Duodenal mucosa (tissue), 2 donors: ENCODE data around the gene DMXL1.

ENCODE experiments used
- H3K27ac ChIP-seq: one replicate; pipeline ENCODE4 v1.7.0; 2013; ENCODE audit warnings: low read depth, low read length
- H3K27me3 ChIP-seq, 2 donors: one replicate each; pipeline ENCODE4 v1.7.0; 2013; ENCODE audit warnings: low read length in 2 of 2, control low read depth in 1 of 2; ENCODE audit not compliant: insufficient read depth in 2 of 2, control insufficient read depth in 1 of 2
- H3K36me3 ChIP-seq, 2 donors: one replicate each; pipeline ENCODE4 v1.7.0; 2013; ENCODE audit warnings: low read length in 2 of 2, control low read depth in 1 of 2; ENCODE audit not compliant: insufficient read depth in 2 of 2, control insufficient read depth in 1 of 2
- H3K4me1 ChIP-seq, 2 donors: one replicate each; pipeline ENCODE4 v1.7.0; 2013; ENCODE audit warnings: low read length in 2 of 2, control low read depth in 1 of 2; ENCODE audit not compliant: insufficient read depth in 2 of 2, control insufficient read depth in 1 of 2
- H3K4me3 ChIP-seq, 2 donors: one replicate each; pipeline ENCODE4 v1.7.0; 2013; ENCODE audit warnings: low read length in 2 of 2, low read depth in 1 of 2
- H3K9ac ChIP-seq, 2 donors: one replicate each; pipeline ENCODE4 v1.7.0; 2013; ENCODE audit warnings: low read length in 2 of 2, low read depth in 1 of 2
- H3K9me3 ChIP-seq, 2 donors: one replicate each; pipeline ENCODE4 v1.7.0; 2013; ENCODE audit warnings: low read length in 2 of 2, control low read depth in 1 of 2; ENCODE audit not compliant: control insufficient read depth in 1 of 2

The DMXL1 gene

DNA sequence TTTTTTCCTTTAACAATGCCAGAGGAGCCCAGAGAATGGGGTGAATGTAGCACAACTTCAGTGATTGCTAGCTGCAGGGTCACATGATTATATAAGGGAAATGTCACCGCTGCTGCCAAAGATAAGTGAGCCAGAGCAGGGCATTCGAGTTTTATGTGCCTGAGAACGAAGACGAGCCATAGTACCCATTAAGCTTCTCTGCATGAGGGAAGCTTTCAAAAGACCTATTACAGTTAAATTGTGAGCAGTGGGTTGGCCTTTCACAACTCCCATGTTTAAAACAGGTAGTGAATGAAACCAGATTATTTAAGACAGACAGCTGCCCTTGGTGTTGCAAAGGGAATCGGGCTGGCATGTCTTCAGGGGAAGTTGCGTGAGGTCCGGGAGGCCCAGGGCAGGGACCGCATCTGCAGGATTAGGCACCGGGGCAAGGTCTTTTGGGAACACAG is 202.5 kb downstream of the DMXL1 start:
- Histone ChIP-seq H3K4me1 (peaks cover 31 to 33% of the 10 kb centered on the region in 2 donors), H3K27ac (no peak overlapping the region), H3K27me3 (no peaks in the 10 kb centered on the region), H3K9me3 (no peaks in the 10 kb centered on the region), H3K9ac (no peak overlapping the region), H3K36me3 (no peaks in the 10 kb centered on the region), H3K4me3 (no peak overlapping the region)

DNA sequence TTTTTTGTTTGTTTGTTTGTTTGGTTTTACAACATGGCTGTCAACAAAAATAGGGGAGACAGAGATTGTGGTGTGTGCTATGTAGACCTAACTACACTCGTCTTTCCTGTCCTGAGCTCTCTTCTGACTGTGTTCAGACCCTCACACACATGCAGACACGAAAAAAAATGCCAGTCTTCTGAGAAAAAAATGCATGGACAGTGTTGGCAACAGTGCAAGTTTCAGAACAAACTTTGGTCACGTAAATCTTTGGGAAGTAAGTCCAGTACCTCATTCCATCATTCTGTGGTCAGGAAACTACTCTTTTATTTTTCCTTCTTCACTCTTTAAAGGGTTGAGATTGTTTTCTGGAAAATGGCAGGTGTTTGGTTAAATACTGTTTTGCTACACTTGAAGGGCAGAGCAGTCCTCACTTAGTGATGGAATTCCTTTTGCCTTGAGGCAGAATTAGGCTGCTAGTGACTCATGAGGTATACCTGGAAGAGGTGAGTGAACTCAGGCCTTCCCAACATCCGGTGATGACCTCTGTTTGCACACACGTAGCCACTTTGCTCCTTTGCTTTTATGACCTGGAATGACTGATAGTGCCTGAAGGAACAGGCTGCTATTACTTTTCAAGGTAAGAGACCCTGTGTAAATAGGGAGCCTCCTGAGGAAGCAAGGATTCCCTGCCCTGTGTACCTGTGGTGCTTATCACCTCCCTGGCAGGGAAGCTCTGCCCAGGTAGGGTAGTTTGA is 203.3 kb downstream of the DMXL1 start:
- Histone ChIP-seq H3K4me3 (no peak overlapping the region), H3K27ac (peak overlapping the region; percentile 8), H3K27me3 (no peaks in the 10 kb centered on the region), H3K9ac (no peak overlapping the region), H3K9me3 (no peaks in the 10 kb centered on the region), H3K36me3 (no peaks in the 10 kb centered on the region), H3K4me1 (peaks cover 29 to 31% of the 10 kb centered on the region in 2 donors)

DNA sequence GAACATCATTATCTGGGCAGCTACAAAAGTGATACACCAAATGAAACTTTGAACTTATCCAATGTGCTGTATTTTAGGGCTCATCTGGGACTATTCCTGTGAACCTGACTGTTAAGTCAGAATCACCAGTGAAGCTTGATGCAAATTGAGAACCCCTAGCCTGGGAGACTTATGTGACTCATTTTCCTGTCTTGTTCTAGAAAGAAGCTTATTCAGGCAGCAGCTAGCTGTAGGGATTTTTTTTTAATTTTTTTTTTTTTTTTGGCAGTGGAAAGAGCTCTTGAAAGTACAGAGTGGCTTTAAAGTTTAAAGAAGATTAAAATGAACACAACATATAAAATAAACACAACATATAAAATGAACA is 203.9 kb downstream of the DMXL1 start:
- H3K27ac ChIP-seq: peak overlapping the region; percentile 8
- H3K9me3 ChIP-seq: no peaks in the 10 kb centered on the region
- H3K4me1 ChIP-seq: peaks cover 25 to 31% of the 10 kb centered on the region in 2 donors
- no peak overlapping the region for H3K4me3 ChIP-seq
- no peaks in the 10 kb centered on the region for H3K27me3 ChIP-seq
- no peaks in the 10 kb centered on the region for H3K36me3 ChIP-seq
- no peak overlapping the region for H3K9ac ChIP-seq

DNA sequence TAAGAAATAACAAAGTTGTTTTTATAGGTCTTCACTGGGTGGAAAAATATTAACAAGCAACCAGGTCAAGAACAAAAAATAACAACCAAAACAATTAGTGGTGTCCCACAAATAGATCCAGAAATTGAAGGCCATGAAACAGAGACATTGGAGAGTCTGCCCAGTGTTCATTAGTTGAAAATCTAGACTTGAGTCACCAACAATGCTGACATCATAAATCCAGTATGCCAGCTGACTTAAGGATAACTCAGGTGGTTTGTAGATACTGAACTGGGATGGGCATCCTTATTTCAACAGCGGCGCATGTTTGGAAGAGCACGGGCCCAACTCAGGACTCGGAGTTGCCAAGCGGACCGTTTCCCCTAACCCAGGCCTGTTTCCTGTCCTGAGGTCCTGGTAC is 204.3 kb downstream of the DMXL1 start:
- Histone ChIP-seq H3K9ac (no peak overlapping the region), H3K4me3 (no peak overlapping the region), H3K27ac (no peak overlapping the region), H3K27me3 (no peaks in the 10 kb centered on the region), H3K9me3 (no peaks in the 10 kb centered on the region), H3K36me3 (no peaks in the 10 kb centered on the region), H3K4me1 (peaks cover 25 to 31% of the 10 kb centered on the region in 2 donors)

DNA sequence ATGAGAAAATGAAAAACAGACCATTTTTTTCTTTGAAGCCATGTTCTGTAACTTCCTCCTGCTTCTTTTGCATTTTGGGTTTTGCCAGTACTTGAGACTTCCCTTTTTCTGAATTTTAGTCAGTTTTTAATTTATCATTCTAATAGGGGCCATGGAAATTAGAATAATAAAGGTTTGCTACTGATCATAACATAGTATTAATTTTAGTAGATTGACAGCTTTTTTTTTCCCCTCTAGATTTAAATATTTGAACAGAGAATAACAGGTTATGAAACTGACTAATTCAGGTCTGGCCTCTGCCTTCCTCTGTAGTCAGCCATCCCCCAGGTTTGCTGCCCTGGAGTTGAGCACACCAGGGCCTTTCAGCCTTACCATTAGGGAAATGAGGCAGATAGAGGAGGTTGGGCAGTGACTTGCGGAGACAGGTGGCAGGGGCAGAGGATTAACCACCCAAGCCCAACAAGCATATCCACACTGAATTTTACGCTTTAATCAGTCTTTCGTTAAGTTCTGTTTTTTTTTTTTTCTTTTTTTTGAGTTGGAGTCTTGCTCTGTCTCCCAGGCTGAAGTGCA is 204.8 kb downstream of the DMXL1 start:
- Histone ChIP-seq H3K4me3 (no peak overlapping the region), H3K9me3 (no peaks in the 10 kb centered on the region), H3K27ac (no peak overlapping the region), H3K27me3 (no peaks in the 10 kb centered on the region), H3K4me1 (peaks cover 25 to 31% of the 10 kb centered on the region in 2 donors), H3K36me3 (no peaks in the 10 kb centered on the region), H3K9ac (no peak overlapping the region)

DNA sequence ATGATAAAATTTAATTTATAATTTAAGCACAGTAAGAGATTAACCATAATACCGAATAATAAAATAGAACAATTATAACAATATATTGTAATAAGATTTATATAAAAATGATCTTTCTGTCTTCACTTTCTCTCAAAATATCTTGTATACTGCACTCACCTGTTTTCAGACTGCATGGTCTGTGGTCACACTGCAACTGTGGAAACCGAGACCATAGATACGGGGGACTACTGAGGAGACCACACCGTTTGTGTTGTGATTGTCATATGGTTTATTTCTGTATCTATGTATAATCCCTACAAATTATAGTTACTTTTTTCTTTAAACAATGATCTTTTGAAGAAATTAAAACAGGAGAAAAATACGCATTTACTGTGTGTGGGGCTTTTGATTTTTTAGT is 206.1 kb downstream of the DMXL1 start:
- H3K9me3 ChIP-seq: no peaks in the 10 kb centered on the region
- H3K36me3 ChIP-seq: no peaks in the 10 kb centered on the region
- H3K27me3 ChIP-seq: no peaks in the 10 kb centered on the region
- peaks cover 23 to 25% of the 10 kb centered on the region in 2 donors for H3K4me1 ChIP-seq
- no peak overlapping the region for H3K9ac ChIP-seq
- H3K27ac ChIP-seq: no peak overlapping the region
- H3K4me3 ChIP-seq: no peak overlapping the region

DNA sequence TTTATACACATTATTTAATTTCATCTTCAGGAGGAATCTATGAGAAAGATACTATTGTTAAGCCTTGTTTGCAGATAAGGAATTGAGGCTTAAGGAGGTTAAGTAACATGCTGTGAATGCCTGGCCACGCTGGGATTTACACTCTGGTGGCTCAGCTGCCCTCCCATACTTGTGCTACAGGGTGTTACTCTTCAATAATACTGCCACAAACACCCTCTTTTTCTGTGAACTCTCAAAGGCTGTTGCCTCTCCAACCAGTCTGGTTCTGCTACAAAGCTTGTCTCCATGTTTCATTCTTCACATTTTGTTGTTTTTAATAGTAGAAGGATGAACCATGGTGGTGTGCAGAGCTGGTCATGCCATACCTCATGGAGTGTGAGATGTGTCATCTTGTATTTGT is 208.2 kb downstream of the DMXL1 start:
- H3K4me3 ChIP-seq: no peak overlapping the region
- H3K9ac ChIP-seq: no peak overlapping the region
- H3K9me3 ChIP-seq: no peaks in the 10 kb centered on the region
- no peaks in the 10 kb centered on the region for H3K27me3 ChIP-seq
- no peaks in the 10 kb centered on the region for H3K36me3 ChIP-seq
- no peak overlapping the region for H3K27ac ChIP-seq
- peaks cover 12 to 15% of the 10 kb centered on the region in 2 donors for H3K4me1 ChIP-seq

DNA sequence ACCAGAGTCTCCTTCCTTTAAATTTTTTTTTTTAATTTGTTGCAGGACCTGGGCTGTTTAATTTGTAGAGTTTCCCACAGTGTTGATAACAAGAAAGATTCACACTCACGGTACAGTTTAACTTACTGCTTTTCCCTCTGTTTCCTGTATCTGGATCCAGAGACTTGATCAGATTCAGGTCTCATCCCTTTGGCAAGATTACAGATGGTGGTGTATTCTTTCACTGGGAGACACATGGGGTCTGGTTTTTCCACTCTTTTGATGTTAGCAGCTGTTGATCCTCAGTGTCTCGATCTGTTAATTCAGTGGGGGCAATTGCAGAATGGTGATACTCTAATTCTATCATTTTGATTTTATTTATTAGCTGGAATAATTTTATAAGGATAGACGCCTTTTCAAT is 209.5 kb downstream of the DMXL1 start:
- H3K4me1 ChIP-seq: peaks cover 6 to 8% of the 10 kb centered on the region in 2 donors
- no peaks in the 10 kb centered on the region for H3K9me3 ChIP-seq
- H3K36me3 ChIP-seq: no peaks in the 10 kb centered on the region
- H3K27me3 ChIP-seq: no peaks in the 10 kb centered on the region
- H3K27ac ChIP-seq: no peak overlapping the region
- H3K4me3 ChIP-seq: no peak overlapping the region
- H3K9ac ChIP-seq: no peak overlapping the region

DNA sequence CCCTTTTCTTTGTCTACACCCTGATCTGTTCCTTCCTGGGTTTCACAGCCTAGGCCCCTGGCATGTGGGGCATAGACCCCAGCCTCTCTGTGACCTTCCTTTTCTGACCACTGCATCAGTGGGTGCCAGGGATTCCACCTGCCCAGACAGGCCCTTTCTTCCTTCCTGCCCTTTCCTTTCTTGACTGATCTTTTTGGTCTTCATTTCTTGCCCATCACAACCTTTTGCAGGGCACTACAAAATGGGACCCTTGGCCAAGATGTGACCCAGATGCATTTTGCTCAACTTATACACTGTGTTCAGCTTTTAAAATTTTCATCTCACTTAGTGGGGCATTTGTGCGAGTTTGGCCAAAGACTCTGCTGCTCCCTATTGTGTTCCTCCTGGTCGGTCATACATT is 211.7 kb downstream of the DMXL1 start:
- Histone ChIP-seq H3K36me3 (no peaks in the 10 kb centered on the region), H3K27me3 (no peaks in the 10 kb centered on the region), H3K27ac (no peak overlapping the region), H3K9ac (no peak overlapping the region), H3K4me3 (no peak overlapping the region), H3K9me3 (no peaks in the 10 kb centered on the region), H3K4me1 (peaks cover 7 to 18% of the 10 kb centered on the region in 2 donors)

DNA sequence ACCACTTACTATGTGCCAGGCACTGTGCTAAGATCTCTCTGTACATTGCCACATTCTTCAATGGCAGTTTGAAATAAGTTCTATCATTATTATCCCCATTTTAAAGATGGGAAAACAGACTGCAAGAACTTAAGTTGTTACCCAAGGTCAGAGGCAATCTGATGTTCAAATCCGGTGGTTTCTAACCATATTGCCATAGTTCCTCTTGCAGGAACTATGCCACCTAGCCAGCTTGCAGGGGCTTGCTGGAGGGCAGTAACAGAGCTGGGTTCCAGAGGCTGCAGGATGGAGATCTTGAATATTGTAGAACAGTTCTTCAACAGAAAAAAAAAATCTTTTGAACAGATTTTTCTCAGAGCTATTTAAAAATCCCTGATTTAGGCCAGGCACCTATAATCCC is 213.1 kb downstream of the DMXL1 start:
- H3K27ac ChIP-seq: no peak overlapping the region
- H3K4me3 ChIP-seq: no peak overlapping the region
- no peaks in the 10 kb centered on the region for H3K36me3 ChIP-seq
- peaks cover 15 to 32% of the 10 kb centered on the region in 2 donors for H3K4me1 ChIP-seq
- no peaks in the 10 kb centered on the region for H3K9me3 ChIP-seq
- H3K9ac ChIP-seq: no peak overlapping the region
- H3K27me3 ChIP-seq: no peaks in the 10 kb centered on the region
